Measurements from ENCODE around the gene SNRPD1. TPM values are rescaled to one million over a fixed set of nuclear protein-coding genes. Genes with fewer than 3 reads are reported as not detected.
"Not testable (repeated sequence)": the region's sequence is repeated elsewhere in the genome, so short reads cannot be mapped to it uniquely, and the experiment has no call there.

The SNRPD1 gene
- polyA plus RNA-seq (2011; rRNA removed): 5.8 and 37.9 TPM in 2 replicates
- polyA minus RNA-seq (2011; rRNA and poly(A)+ RNA removed): 9.1 and 25.1 TPM in 2 replicates

- Histone ChIP-seq H3K4me3 (ENCODE audit: low read depth, low read length) (peak within 1 kb of the TSS; percentile 73), H3K27me3 (ENCODE audit: control insufficient read depth, insufficient read depth, low read length) (no peaks in the 10 kb centered on the region), H3K36me3 (ENCODE audit: control insufficient read depth, insufficient read depth, low read length) (no peaks in the 10 kb centered on the region)
- POLR2A ChIA-PET: no interaction called here
- DNase-seq (ENCODE audit: low read depth): peak; percentile 58
- TF ChIP-seq CTCF (IDR thresholded peaks at IDR 0.05; ENCODE audit: insufficient read depth, low read depth, low read length): peak; percentile 99
- CTCF ChIA-PET: interaction anchor here (0.7 to 5.9 kb wide), 7 partner anchors 9 to 216 kb away, joined by 3 to 59 read pairs (median 3); partner anchors contain the start of gene ESCO1
Observed at GRCh38 chr18:21612125-21613039, at the start of gene SNRPD1. TSS of gene SNRPD1 (plus strand) at chr18:21612314. CDS start at chr18:21612430, 116 bp downstream.

GRCh38 chr18:21571772-21572171 is 40.3 kb upstream of the SNRPD1 start:
- Histone ChIP-seq H3K36me3 (ENCODE audit: control insufficient read depth, insufficient read depth, low read length) (peaks cover 2% of the 10 kb centered on the region), H3K4me3 (ENCODE audit: low read depth, low read length) (no peak overlapping the region), H3K27me3 (ENCODE audit: control insufficient read depth, insufficient read depth, low read length) (no peaks in the 10 kb centered on the region)
- ChIA-PET CTCF (no interaction called here), POLR2A (no interaction called here)
- no peak for TF ChIP-seq CTCF (IDR thresholded peaks at IDR 0.05; ENCODE audit: insufficient read depth, low read depth, low read length)
- no peak for DNase-seq (ENCODE audit: low read depth)

- POLR2A ChIA-PET: no interaction called here
- no peak for TF ChIP-seq CTCF (IDR thresholded peaks at IDR 0.05; ENCODE audit: insufficient read depth, low read depth, low read length)
- H3K4me3 ChIP-seq (ENCODE audit: low read depth, low read length): no peak overlapping the region
- CTCF ChIA-PET: interaction anchor here (0.6 kb wide), 1 partner anchor 64 kb away, joined by 3 read pairs; no protein-coding TSS in a partner anchor
- no peaks in the 10 kb centered on the region for H3K27me3 ChIP-seq (ENCODE audit: control insufficient read depth, insufficient read depth, low read length)
- no peak for DNase-seq (ENCODE audit: low read depth)
- H3K36me3 ChIP-seq (ENCODE audit: control insufficient read depth, insufficient read depth, low read length): no peaks in the 10 kb centered on the region
Observed at GRCh38 chr18:21575656-21576055, 36.5 kb upstream of the SNRPD1 start.

GRCh38 chr18:21584391-21584790 is 27.7 kb upstream of the SNRPD1 start:
- no peak for DNase-seq (ENCODE audit: low read depth)
- POLR2A ChIA-PET: no interaction called here
- no peaks in the 10 kb centered on the region for H3K27me3 ChIP-seq (ENCODE audit: control insufficient read depth, insufficient read depth, low read length)
- TF ChIP-seq CTCF (IDR thresholded peaks at IDR 0.05; ENCODE audit: insufficient read depth, low read depth, low read length): no peak
- H3K4me3 ChIP-seq (ENCODE audit: low read depth, low read length): no peak overlapping the region
- H3K36me3 ChIP-seq (ENCODE audit: control insufficient read depth, insufficient read depth, low read length): no peaks in the 10 kb centered on the region
- CTCF ChIA-PET: no interaction called here

- CTCF ChIA-PET; DNase-seq (ENCODE audit: low read depth); H3K27me3 ChIP-seq (ENCODE audit: control insufficient read depth, insufficient read depth, low read length); POLR2A ChIA-PET; H3K36me3 ChIP-seq (ENCODE audit: control insufficient read depth, insufficient read depth, low read length); H3K4me3 ChIP-seq (ENCODE audit: low read depth, low read length): not testable (repeated sequence)
Observed at GRCh38 chr18:21592361-21592760, 19.8 kb upstream of the SNRPD1 start.
